HG03378 (cell line): ENCODE results near the gene ADGRB2.

Source experiments
- ATAC-seq: cut with Tn5 transposase; IDR thresholded peaks from one replicate; pipeline ENCODE4 v1.9.1; 2021; ENCODE audit warnings: mild to moderate bottlenecking, moderate library complexity; ENCODE audit not compliant: unreplicated experiment

ADGRB2 gene

DNA sequence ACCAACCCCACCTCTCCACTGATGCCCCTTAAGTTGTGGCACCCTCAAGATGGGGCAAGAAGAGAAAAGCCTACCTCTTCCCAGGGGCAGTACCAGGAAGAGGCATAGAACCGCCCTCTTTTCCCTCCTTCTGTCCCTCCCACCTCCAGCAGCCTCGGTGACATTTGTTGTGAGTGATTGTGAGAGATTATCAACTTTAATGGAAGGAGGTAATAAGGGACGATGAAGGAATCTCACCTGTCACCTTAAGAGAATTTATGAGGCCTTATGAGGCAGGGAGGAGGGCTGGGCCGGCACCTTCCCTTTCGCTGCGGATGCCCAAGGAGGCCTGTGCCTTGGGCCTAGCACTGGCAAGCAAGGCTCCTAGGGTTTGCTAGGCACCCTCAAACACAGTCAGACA, 1.4 kb upstream of the ADGRB2 start:
- no peak for ATAC-seq

DNA sequence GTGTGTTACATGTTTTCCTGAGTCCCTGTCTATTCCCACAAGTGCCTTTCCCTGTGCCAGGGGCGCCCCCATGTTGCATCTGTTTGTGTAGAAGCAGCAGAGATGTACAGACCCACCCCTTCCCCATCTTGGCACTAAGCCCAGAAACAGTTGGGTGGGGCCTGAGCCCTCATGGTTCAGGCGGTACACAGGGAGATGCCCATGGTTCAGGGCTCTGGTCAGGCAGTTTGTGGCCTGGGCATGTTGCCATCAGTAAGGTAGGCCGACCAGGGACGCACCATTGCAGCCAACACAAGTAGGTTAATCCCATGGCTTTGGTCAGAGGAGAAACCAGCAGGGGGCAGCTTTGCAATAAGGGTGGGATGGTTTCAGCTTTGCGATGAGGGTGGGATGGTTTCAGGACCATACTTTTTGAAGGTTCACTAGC, 914 bp upstream of the ADGRB2 start:
- ATAC-seq: no peak

DNA sequence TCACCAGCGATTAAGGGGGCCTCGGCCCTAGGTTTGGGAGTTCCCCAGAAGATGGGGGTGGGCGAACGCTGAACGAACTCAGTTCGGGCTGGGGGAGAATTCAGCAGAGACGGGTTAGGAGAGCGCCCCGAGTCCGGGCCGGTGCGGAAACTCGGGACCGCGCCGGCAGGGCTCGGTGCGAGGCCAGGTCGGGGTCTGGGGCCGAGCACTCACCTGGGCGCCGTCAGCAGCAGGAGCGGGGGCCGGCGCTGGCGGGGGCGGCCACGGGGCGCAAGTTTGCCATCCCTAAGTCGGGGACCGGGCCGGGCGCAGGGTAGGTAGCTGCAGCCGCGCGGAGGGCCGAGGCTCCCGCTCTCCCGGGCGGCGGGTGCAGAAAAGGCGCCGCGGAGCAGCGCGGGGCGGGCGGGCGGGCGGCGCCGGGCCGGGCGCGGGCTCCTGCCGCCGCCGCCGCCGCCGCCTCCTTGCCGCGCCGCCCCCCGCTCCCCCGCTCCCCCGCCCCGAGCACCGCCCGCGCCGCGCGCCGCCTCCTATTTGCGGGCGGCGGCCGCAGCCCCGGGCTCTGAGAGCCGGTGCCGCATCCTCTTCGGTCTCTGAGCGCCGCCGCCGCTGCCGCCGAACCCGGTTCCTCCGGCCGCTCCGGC, 349 bp downstream of the ADGRB2 start:
- no peak for ATAC-seq

- no peak for ATAC-seq
Observed at GRCh38 chr1:31762726-31763670, 1.1 kb downstream of the ADGRB2 start.

- no peak for ATAC-seq
Observed at GRCh38 chr1:31762323-31762722, 1.8 kb downstream of the ADGRB2 start.

DNA sequence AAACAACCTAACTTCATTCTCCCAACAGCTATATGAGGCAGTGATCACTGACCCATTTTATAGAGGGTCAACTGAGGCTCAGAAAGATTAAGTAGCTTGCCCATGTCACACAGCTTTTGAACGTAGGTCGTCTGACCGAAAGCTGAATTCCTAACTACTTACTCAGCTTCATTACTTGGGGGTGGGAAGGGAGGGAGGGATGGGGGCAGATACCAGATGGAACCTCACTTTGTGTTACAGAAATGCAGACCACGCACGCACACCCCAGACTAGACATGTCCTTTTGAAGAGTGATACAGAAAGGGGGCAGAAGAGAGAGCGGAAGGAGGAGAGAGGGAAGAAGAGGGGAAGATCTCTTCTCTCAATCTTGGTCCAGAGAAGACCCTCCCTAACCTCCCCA, 2.3 kb downstream of the ADGRB2 start:
- ATAC-seq: no peak

- no peak for ATAC-seq
Observed at GRCh38 chr1:31760471-31761470, 3.4 kb downstream of the ADGRB2 start.

GRCh38 chr1:31759298-31760023, 4.7 kb downstream of the ADGRB2 start:
- no peak for ATAC-seq

GRCh38 chr1:31758823-31759222, 5.3 kb downstream of the ADGRB2 start:
- ATAC-seq: no peak

DNA sequence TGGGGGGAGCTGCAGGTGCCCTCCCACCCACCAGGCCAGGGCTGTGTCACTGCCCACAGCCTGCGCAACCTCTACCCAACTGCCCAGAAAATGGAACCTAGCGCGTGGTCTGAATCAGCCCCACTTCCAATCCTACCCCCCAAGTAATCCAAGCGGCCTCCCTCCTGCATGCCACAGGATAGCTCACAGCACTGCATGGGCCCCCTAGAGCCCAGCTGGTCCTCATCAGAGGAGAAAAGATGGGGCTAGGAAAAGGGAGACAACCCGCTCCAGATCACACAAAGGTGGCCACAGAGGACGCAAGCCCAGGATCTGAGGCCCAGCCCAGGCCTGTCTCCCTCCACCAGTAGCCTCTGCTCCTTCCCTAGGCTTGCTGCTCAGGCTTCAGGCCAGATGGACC, 6.2 kb downstream of the ADGRB2 start:
- no peak for ATAC-seq

DNA sequence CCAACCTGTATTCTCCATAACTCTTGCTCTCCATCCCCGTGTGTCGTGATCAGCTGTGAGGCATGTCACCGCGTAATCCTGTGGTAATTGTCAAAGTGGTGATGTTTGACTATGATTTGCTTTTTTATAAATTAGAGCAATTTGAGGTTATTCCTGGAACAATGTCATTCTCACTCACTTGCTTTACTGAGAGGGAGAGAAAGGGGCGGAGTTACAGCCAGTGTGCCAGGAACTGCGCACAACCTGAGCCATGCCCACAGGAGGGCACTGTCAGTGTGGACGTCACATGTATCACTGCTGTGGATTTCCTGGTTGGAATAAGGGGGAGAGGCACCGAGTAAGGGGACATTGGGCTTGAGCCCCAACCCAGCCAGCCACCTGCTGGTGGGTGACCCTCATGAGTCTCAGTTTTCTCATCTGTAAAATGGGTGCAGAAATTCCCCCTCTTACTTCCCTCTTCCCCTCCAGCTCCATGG, 6.9 kb downstream of the ADGRB2 start:
- no peak for ATAC-seq

DNA sequence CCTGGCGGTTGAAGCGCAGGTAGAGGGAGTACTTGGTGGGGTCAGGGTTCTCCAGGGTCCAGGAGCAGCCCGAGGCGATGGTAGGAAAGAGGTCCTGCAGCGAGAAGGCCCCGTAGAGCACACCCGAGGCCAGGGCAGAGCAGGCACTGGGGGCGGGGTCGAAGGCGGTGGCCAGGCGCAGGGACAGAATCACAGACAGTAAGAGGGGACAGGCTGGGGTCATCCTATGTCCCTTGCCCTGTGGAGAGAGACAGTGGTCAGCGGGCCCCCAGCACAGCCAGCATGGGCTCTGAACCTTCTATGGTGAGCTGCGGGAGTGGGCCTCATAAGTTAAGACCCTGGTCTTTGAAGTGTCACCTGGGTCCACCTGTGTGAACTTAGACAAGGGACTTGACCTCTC, 7.6 kb downstream of the ADGRB2 start:
- ATAC-seq: no peak

GRCh38 chr1:31755850-31756492, 8.2 kb downstream of the ADGRB2 start:
- ATAC-seq: no peak

- no peak for ATAC-seq
Observed at GRCh38 chr1:31755197-31755611, 8.9 kb downstream of the ADGRB2 start.

DNA sequence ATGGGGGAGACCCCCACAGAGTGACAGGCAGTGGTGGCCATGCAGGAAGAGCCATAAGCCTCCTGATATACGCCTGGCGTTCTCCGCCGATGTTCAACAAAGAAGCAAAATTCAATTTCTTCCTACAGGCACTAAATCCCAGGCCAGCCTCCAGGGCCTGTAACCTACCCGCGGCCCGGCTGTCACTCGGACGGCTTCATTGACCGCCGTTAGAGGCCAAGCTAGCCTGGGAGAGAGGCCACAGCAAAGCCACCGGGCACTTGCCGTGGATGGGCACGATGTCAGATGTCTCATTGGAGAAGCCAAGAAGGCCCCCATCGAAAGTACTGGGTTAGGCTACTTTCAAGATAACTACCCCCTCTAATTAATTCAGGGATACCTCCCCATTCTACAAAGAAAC, 9.7 kb downstream of the ADGRB2 start:
- ATAC-seq: no peak

DNA sequence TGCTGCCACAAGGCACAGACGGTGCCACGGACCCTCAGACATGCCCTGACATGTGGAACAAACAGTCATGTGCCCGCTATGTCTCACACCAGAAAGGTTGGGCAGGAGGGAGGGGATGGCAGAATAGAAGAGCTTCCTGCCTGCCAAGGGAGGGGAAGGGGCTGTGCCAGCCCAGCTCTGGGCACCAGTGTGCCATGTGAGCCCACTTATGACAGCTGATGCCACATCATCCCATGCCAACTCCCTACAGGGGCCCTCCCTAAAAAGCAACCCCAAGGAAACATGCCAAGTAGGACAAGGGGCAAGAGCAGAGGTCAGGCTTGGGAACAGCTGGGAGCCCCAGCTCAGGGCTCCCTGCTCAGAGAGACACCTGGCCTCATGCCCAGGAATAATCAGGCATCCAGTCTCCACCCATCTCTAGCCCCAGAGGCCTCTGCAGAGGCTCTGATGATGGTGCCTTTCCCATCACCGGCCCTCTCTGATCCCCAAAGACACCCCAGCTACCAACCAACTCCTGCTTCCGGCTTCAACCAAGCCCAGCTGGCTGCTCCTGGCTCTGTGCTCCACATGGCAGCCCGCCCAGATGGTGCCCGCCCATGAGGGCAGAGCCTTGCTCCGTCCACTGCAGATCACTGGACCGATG, 10.3 kb downstream of the ADGRB2 start:
- no peak for ATAC-seq

DNA sequence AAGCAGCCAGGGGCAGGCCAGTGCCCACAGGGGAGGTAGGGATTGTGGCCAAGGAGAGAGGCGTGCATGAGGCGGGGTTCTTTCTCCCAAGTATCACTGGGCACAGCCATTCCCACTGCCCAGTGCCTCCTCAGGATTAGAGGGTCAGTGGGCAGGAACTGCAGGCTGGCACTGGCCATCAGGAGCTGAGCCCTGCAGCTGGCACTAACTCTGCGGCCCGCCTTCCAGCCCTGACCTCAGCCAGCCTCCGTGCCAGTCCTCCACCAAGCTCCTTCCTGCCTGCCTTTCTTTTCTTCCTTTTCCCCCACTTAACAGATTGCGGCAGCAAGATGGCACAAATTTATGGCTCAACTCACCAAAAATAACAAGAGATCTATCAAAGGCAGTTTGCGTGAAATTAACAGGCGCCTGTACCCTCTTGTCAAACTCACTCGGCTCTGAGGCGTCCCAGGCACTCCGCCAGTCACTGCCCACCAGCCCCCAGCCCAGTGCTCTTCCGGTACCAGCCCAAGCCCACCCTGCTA, 11.1 kb downstream of the ADGRB2 start:
- ATAC-seq: no peak

DNA sequence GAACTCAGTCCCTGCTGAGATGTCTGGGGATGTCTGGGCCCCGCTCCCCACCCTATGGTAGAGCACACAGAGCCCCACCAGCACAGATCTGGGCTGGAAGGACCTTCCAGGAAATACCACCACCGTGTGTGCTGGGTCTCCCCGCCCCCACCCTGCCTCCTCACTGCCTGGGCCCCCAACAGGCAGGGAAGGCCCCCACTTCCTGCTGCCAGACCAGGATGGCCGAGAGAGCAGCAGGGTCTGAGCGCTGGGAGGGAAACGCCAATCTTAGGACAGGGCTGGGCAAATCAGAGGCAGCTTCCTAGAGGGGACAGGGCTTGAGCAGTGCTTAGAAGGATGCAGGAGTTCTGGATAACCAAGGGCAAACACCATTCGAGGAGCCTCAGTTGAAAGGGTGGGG, 11.9 kb downstream of the ADGRB2 start:
- ATAC-seq: no peak

GRCh38 chr1:31751822-31752241, 12.3 kb downstream of the ADGRB2 start:
- no peak for ATAC-seq
